Glutamatergic neuron (in vitro differentiated cells): ENCODE results near the gene UGT1A10. TPM values are rescaled to one million over a fixed set of nuclear protein-coding genes. Genes with fewer than 3 reads are reported as not detected.
"Not testable (repeated sequence)": the region's sequence is repeated elsewhere in the genome, so short reads cannot be mapped to it uniquely, and the experiment has no call there.

ENCODE experiments used
- DNase-seq: peaks from one replicate; pipeline ENCODE4 v3.0.0; 2022
- H3K27ac Mint-ChIP-seq: one replicate; pipeline ENCODE4 v1.8.0; 2020; ENCODE audit warnings: mild to moderate bottlenecking, mixed read lengths, inconsistent platforms; ENCODE audit not compliant: unreplicated experiment
- H3K27me3 Mint-ChIP-seq: one replicate; pipeline ENCODE4 v1.8.0; 2020; ENCODE audit warnings: mild to moderate bottlenecking, moderate library complexity, mixed read lengths, inconsistent platforms; ENCODE audit not compliant: unreplicated experiment
- H3K36me3 Mint-ChIP-seq: one replicate; pipeline ENCODE4 v1.8.0; 2020; ENCODE audit warnings: mild to moderate bottlenecking, mixed read lengths, inconsistent platforms; ENCODE audit not compliant: unreplicated experiment
- H3K4me1 Mint-ChIP-seq: one replicate; pipeline ENCODE4 v1.8.0; 2020; ENCODE audit warnings: mild to moderate bottlenecking, low read depth, mixed read lengths, inconsistent platforms; ENCODE audit not compliant: unreplicated experiment
- H3K4me3 Mint-ChIP-seq: one replicate; pipeline ENCODE4 v1.8.0; 2020; ENCODE audit warnings: mild to moderate bottlenecking, mixed read lengths, inconsistent platforms; ENCODE audit not compliant: unreplicated experiment
- H3K9me3 Mint-ChIP-seq: one replicate; pipeline ENCODE4 v1.8.0; 2020; ENCODE audit warnings: mild to moderate bottlenecking, moderate library complexity, mixed read lengths, inconsistent platforms; ENCODE audit not compliant: unreplicated experiment
- total RNA-seq: library from RNA; stranded (reverse); fragmentation: NEBNext Ultra II Directional; extraction: Animal tissue kit (Norgen Biotek cat#: 25700); gene quantifications from one replicate; pipeline ENCODE4 v1.2.1, GENCODE V29; 2021; ENCODE audit not compliant: unreplicated experiment
- TF ChIP-seq, protein P1 (sequence below): fragments of 200-600 bp; sonication (generic); IDR thresholded peaks from one replicate; pipeline ENCODE4 v1.5.0; 2021; ENCODE audit not compliant: partially characterized antibody, unreplicated experiment

UGT1A10 gene
- total RNA-seq, 1 donor from 2014 or later, result not detected

DNA sequence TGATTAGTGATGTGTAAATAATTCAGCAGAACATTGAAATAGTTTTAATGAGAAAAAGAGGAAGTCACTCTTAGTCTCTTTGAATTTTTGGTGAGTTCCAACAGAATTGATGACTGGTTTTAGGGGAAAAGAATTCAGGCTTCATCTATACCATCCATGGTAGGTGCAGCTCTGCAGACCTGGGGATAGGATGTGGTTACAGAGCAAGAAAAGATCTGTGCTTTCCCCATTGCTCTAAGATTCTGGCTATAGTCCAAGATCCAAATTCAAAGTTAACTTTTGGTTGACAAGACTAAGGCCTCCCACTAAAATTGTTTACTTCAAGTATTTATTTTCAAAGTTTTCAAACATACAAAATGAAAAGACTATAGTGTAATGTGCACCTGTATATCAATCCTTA, 3.6 kb downstream of the UGT1A10 start:
- Mint-ChIP-seq H3K36me3 (peaks cover 11% of the 10 kb centered on the region), H3K27me3 (no peaks in the 10 kb centered on the region), H3K4me1 (no peaks in the 10 kb centered on the region), H3K27ac (no peak overlapping the region), H3K9me3 (peaks cover 2% of the 10 kb centered on the region), H3K4me3 (no peak overlapping the region)
- TF ChIP-seq, protein P1, sequence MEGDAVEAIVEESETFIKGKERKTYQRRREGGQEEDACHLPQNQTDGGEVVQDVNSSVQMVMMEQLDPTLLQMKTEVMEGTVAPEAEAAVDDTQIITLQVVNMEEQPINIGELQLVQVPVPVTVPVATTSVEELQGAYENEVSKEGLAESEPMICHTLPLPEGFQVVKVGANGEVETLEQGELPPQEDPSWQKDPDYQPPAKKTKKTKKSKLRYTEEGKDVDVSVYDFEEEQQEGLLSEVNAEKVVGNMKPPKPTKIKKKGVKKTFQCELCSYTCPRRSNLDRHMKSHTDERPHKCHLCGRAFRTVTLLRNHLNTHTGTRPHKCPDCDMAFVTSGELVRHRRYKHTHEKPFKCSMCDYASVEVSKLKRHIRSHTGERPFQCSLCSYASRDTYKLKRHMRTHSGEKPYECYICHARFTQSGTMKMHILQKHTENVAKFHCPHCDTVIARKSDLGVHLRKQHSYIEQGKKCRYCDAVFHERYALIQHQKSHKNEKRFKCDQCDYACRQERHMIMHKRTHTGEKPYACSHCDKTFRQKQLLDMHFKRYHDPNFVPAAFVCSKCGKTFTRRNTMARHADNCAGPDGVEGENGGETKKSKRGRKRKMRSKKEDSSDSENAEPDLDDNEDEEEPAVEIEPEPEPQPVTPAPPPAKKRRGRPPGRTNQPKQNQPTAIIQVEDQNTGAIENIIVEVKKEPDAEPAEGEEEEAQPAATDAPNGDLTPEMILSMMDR, result no peak
- no peak for DNase-seq

DNA sequence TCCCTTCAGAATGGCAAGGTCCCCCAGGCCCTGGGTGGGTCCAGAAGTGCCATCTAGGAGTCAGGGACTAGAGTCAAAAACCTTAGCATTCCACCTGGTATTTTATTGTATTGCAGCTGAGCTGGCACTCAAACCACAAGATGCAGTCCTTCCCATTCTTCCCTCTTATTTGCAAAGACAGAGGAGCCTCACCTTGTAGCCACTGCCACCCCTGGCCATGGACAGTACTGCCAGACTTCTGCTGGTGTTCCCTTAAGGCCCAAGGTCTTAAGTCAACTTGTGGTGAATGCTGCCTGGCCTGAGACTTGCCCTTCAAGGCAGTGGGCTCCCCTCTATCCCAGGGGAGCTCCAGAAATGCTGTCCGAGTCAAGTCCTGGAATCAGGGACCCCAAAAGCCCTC, 6.9 kb downstream of the UGT1A10 start:
- DNase-seq, result no peak
- Mint-ChIP-seq H3K36me3 (peaks cover 33% of the 10 kb centered on the region), H3K9me3 (peaks cover 10% of the 10 kb centered on the region), H3K4me1 (no peaks in the 10 kb centered on the region), H3K27me3 (peaks cover 7% of the 10 kb centered on the region), H3K4me3 (no peak overlapping the region), H3K27ac (no peak overlapping the region)
- TF ChIP-seq, protein P1, result no peak

DNA sequence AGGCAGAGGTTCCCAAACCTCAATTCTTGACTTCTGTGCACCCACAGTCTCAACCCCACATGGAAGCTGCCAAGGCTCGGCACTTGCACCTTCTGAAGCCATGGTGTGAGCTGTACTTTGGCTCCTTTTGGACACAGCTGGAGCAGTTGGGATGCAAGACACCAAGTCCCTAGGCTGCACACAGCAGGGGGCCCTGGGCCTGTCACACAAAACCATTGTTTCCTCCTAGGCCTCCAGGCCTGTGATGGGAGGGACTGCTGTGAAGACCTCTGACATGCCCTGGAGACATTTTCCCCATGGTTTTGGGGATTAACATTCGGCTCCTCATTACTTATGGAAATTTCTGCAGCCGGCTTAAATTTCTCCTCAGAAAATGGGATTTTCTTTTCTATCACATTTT, 9.8 kb downstream of the UGT1A10 start:
- H3K36me3 Mint-ChIP-seq, result peaks cover 33% of the 10 kb centered on the region
- not testable (repeated sequence) for DNase-seq, H3K4me1 Mint-ChIP-seq, H3K9me3 Mint-ChIP-seq, H3K27ac Mint-ChIP-seq, H3K27me3 Mint-ChIP-seq, H3K4me3 Mint-ChIP-seq

DNA sequence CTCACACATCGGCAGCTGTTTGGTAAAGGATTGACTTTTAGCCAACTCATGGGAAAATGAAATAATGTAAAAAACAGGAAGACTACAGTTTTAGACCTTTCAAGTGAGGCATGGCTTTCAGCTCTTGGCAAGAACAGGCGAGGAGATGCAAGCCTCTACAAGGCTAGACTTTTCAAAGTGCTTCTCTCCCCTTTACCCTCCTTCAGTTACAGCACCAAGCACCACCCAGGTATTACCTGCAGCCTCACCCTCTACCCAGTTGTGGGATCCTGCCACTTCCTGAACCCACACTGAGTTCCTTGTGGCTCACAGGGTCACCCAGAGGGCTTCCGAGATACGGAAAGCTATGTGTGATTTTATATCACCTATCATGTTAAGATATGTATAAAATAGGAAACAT, 14.7 kb downstream of the UGT1A10 start:
- H3K27ac Mint-ChIP-seq, result no peak overlapping the region
- no peak overlapping the region for H3K4me3 Mint-ChIP-seq
- H3K36me3 Mint-ChIP-seq, result peaks cover 16% of the 10 kb centered on the region
- TF ChIP-seq, protein P1, result no peak
- H3K27me3 Mint-ChIP-seq, result peaks cover 5% of the 10 kb centered on the region
- DNase-seq, result no peak
- H3K4me1 Mint-ChIP-seq, result no peaks in the 10 kb centered on the region
- H3K9me3 Mint-ChIP-seq, result peaks cover 8% of the 10 kb centered on the region

DNA sequence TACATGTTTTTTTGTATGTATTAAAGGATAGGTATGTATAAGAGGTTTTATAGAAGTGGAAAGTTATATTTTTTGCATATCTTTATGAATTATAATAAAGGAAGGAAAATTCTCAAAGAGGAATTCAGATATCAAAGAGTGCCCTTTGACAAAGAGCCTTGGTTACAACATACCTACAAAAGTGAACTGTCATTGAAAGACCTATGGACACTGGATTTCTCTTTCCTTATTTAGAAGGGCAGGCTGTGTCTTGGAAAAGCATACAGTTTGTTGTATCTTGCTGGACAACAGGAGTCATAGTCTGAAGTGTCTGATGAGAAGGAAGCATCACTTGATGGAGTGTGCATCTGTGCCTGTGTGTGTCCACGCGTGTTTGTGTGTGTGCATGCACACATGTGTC, 15.2 kb downstream of the UGT1A10 start:
- H3K27me3 Mint-ChIP-seq, result peaks cover 3% of the 10 kb centered on the region
- no peak for DNase-seq
- H3K9me3 Mint-ChIP-seq, result peaks cover 6% of the 10 kb centered on the region
- H3K36me3 Mint-ChIP-seq, result peaks cover 14% of the 10 kb centered on the region
- H3K4me1 Mint-ChIP-seq, result no peaks in the 10 kb centered on the region
- no peak overlapping the region for H3K4me3 Mint-ChIP-seq
- no peak overlapping the region for H3K27ac Mint-ChIP-seq
- TF ChIP-seq, protein P1, result no peak

DNA sequence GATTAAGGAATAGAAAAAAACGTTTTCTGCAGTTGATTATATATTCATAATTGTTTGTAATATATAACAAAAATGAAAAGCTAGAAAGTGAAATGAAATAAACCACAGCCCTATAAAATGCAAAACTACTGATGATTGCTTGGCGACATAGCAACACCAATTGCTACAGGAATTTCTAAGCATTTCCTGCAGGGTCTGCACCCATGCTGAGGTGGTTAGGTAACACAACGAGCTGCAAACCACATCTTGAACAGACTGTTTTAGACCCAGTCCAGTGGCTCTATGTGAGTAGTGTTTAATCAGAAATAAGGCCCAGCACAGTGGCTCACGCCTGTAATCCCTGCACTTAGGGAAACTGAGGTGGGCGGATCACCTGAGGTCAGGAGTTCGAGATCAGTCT, 18.3 kb downstream of the UGT1A10 start:
- TF ChIP-seq, protein P1, result no peak
- no peak for DNase-seq
- Mint-ChIP-seq H3K4me1 (no peaks in the 10 kb centered on the region), H3K9me3 (no peaks in the 10 kb centered on the region), H3K27me3 (no peaks in the 10 kb centered on the region), H3K4me3 (no peak overlapping the region), H3K27ac (no peak overlapping the region), H3K36me3 (no peaks in the 10 kb centered on the region)
